ENCODE data around the gene CUX1.

DNA sequence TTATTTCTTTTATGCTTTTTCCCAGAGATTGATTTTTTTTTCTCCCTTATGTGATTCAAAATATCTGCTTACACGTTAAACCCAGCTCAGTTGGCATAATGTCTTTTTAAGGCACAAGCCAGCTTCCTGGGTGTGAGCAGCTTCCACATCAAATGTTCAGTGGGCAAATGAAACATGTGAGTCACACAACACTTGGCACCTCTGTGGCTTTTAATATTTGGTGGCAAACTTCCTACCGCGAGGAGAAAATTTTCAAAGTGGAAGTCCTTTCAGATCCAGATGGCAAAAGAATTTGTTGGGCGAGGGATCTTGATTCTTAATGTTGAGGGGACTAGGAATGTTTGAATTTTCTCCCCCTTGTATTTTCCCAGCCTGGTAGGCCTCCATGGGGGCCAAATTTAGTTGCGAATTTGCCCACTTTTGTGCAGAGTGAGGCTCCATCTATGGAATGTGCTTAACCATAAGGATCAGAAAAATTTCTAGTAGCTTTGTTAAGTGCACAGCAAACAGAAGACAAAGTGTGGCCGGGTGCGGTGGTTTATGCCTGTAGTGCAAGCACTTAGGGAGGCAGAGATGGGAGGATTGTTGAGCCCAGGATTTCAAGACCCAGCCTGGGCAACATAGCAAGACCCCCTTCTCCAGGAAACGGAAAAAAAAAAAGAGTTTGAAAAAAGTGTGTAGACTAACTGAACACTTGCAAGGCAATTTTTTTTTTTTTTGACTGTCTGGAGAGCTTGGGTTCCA lies 31.0 kb downstream of the CUX1 start:
- TF ChIP-seq, protein P1, sequence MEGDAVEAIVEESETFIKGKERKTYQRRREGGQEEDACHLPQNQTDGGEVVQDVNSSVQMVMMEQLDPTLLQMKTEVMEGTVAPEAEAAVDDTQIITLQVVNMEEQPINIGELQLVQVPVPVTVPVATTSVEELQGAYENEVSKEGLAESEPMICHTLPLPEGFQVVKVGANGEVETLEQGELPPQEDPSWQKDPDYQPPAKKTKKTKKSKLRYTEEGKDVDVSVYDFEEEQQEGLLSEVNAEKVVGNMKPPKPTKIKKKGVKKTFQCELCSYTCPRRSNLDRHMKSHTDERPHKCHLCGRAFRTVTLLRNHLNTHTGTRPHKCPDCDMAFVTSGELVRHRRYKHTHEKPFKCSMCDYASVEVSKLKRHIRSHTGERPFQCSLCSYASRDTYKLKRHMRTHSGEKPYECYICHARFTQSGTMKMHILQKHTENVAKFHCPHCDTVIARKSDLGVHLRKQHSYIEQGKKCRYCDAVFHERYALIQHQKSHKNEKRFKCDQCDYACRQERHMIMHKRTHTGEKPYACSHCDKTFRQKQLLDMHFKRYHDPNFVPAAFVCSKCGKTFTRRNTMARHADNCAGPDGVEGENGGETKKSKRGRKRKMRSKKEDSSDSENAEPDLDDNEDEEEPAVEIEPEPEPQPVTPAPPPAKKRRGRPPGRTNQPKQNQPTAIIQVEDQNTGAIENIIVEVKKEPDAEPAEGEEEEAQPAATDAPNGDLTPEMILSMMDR (IDR thresholded peaks at IDR 0.05): no peak
- no peak for TF ChIP-seq POLR2A (IDR thresholded peaks at IDR 0.05)

All from esophagus squamous epithelium (tissue), 4 donors.